HG02571 (cell line): ENCODE measurements around the gene TRIM33.
"Not testable (repeated sequence)": the region's sequence is repeated elsewhere in the genome, so short reads cannot be mapped to it uniquely, and the experiment has no call there.

Experiments
- ATAC-seq: cut with Tn5 transposase; IDR thresholded peaks from one replicate; pipeline ENCODE4 v1.9.1; 2021; ENCODE audit warnings: mild to moderate bottlenecking, moderate library complexity; ENCODE audit not compliant: unreplicated experiment

The TRIM33 gene

DNA sequence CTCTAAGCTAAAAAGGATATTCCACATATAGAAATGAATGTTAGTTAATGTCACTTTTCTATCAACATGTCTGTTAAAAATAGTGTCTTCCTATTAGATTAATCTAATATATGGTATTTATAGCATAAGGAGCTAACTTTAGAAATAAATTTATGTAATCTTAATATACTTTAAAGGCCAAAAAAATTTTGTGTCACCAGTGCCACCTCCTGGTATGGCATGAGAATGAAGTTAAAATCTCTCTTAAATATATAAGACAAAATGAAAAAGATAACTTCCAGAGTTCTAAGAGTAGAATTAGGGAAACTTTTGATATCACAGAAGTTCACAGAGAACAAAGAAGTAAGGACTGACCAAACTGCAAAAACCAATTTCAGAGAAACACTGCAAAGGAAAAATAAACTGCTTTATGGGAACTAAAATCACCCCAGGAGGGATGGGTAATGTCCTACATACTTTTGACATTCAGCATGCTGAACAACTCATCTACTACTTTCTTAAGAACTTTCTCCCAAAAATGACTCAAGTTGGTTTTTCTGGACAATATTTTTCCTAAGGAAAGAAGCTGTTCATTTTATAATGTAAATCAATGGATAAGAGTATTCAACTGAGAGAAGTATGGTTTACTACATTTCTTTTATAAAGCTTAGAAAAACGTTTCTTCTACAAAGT, 82.8 kb downstream of the TRIM33 start:
- no peak for ATAC-seq

DNA sequence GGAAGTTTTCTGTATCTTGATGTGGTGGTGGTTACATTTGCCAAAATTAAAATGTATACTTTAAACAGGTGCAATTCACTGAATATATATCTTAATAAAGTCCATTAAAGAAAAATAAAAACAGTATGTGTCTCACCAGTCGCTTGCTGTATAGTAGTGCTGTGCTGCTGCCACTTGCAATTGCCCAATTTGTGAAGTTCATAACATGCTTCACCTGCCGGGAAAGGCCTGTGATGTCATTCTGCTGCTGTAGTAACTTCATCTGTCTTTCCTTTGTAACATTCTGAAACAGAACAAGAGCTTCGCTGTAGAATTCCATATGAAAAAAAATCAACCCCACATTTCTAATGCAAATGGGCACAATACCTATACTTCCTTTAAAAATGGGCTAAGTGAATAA, 83.4 kb downstream of the TRIM33 start:
- no peak for ATAC-seq

DNA sequence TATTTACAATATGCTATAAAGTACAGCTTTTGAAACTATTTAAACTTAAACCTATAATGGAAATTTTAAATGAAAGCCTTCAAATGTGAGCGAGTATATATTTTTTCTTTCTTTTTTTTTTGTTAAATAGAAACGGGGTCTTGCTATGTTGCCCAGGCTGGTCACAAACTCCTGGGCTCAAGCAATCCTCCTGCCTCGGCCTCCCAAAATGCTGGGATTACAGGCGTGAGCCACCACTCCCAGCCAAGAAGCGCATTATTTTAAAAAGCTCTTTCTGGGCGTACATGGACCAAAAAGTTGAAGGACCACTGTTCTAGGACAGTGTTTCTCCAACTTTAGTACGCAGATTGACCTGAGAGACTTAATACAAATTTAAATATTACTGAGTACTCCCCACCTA, 87.5 kb downstream of the TRIM33 start:
- no peak for ATAC-seq

DNA sequence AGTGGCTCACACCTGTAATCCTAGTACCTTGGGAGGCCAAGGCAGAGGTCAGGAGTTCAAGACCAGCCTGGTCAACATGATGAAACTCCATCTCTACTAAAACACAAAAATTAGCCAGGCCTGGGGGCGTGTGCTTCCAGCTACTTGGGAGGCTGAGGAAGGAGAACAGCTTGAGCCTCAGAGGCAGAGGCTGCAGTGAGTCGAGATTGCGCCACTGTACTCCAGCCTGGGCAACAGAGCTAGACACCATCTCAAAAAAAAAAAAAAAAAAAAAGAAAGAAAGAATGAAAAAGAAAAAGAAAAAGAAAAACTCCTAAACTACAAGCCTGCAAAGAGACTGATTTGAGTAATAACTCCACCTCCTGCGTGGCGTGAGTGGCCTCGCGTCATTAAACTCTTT, 92.1 kb downstream of the TRIM33 start:
- not testable (repeated sequence) for ATAC-seq

DNA sequence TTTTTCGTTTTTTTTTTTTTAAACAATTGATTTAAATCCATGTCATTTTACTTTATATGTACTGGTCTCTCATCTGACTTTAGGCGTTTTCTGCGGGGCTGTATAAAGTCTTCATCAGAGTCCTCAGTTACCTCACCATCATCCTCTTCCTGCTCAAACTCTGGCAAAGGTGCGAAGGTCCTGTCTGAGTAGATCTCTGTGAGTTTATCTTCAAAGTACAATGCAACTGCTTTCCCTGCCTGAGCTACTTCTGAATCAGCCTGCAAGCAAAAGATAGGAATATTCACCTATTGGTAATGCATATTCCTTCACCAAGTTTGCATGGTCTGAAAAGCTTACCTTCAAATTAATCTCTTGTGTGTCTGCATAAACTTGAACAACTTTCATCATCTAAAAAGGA, 113.4 kb downstream of the TRIM33 start:
- ATAC-seq = no peak

DNA sequence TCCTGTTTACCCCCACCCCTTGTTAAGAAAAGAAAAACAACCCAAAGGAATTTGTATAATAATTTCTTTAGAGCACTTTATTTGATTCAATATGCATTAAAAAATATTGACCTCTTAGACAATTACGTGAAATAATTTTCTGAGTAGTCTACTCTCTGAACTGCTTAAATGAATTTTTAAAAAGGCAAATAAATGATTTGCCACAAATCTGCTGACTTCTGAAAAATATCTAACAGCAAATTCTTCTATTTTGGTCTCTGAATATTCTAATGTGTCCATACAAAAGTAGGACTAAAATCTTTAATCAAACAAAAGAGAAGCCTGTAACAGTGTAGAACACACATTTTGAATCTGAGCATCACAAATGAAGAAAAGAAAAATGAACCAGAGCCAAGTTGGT, 115.1 kb downstream of the TRIM33 start:
- no peak for ATAC-seq

DNA sequence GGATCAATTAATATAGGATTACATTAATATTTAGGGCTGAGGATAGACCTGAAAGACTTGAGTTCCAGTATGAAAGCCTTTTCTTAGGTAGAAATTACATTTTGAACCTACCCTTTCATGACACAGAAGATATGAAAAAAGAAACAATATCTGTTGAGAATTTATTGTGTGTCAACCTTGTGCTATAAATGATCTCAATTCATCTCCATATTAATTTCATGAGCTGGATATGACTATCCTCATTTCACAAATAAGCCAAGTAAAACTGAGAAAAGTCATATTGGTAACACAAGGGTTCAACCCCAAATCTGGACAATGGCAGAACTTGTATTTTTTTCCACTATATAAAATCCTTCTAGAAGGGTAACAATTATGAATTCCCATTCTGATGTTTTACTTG, 120.0 kb downstream of the TRIM33 start:
- ATAC-seq = no peak

DNA sequence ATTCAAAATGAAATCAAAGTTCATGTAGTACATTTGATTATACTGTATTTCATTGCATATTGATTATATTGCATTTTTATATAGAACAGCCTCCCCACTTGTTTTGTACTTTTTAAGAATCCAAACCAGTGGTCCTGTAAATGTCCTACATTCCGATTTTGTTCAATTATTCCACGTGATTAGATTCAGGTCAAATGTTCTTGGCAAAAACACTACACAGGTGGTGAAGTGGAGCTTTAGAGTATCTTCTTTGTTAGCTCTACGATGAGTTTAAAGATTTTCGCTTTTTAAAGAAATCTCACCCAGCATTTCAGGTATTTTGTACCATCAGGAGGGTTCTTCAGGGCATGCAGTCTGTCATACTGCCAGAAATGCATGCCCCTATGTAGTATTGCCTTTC, 120.6 kb downstream of the TRIM33 start:
- ATAC-seq = no peak

DNA sequence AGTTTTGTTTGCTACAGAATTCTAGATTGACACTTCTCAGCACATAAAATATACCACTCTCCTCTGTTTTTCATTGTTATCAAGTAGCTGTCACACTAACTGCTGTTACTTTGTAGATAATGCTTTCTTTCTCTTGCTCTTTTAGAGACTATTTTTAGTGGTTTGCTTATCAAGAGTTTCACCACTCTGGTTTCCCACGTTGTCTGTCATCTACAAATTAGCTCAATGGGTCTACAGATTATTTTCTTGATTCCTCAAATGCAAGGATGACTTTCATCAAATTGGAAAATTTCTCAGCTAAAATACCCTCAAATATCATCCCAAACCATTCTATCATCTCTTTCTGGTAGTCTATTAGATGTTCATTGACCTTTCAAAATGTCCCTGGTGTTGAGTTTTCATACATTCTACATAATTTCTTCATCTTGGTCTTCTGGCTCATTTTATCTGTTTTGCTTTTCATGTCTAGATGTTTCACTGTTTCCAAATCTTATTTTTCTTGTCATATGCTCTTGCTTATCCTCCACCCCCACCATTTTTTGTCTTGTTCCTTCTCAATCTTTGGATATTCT, 122.5 kb downstream of the TRIM33 start:
- ATAC-seq = no peak

DNA sequence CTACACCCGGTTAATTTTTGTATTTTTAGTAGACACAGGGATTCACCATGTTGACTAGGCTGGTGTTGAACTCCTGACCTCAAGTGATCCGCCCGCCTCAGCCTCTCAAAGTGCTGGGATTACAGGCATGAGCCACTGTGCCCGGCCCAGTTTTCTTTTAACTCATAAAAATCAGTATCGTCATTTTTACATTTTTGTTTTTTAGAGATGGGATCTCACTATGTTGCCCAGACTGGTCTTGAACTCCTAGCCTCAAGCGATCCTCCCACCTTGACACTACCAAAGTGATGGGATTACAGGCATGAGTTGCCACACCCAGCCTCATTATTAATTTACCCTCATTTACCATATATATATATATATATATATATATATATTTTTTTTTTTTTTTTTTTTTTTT, 123.4 kb downstream of the TRIM33 start:
- ATAC-seq = not testable (repeated sequence)

DNA sequence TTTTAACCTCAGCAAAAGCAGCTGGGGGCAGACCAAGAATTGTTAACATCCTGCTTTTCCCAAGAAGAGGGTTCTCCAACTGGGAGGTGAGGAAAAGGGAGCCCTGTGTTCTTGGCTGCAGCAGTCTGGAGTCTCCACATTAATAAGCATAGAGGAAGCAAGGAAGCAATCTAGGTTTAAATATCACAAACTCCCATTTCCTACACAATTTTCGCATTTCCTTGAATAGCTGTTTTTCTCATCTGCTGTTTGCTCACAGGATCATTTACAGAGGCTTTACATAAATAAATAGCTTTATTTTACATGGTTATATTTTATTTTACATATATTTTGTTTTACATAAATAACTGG, 124.0 kb downstream of the TRIM33 start:
- ATAC-seq = no peak

DNA sequence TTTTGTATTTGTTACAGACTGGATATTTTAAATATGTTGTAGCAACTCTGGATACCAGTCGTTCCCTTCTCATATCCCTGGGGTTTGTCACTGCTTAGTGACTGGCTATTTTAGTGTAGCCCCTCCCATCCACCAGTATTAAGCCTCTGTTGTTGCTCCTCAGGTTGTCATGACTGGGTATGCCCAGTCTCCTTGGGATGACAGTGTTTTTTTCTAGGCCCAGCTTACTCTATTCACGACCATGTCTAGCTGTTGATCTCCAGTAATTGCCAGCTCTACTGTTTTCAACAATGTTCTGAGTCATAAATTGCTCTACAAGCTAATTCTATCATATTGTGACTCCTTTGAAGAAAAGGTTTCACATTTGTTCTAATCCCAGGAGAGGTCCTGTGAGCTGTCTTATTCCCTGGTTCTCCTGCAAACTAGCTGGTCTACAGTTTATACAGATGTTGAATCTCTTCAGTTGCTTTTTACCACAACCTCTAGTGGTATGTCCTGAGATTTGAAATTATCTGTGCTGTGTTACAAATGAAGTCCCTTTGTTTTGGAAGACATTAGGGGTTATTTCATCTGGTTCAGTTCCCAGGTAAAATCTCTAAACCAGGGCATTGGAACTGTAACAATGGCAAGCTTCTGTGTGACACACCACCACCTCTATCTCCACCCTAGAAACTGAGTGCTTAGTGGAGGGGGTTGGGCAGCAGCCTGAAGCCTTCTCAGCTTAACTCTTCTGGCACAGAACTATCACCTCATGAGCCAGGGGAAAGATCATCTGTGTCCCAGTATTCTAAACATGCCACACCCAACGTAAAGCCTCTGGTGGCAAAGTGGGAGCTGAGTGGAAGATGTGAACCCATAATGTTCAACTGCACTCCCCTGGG, 124.6 kb downstream of the TRIM33 start:
- ATAC-seq = no peak

DNA sequence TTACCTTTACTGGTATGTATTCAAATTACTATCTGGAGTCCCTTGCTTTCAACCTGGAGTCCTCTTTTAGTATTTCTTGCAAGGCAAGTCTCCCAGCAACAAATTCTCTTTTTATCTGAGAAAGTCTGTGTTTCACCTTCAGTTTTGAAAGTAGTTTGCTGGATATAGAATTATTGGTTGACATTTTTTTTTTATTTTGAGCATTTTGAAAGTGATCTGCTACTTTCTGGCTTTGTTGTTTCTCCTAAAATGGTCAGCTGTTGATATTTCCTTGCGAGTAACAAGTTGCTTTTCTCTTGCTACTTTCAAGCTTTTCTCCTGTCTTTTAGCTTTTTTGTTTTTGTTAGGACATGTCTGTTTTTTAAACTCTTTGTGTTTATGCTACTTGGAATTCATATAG, 126.1 kb downstream of the TRIM33 start:
- no peak for ATAC-seq

DNA sequence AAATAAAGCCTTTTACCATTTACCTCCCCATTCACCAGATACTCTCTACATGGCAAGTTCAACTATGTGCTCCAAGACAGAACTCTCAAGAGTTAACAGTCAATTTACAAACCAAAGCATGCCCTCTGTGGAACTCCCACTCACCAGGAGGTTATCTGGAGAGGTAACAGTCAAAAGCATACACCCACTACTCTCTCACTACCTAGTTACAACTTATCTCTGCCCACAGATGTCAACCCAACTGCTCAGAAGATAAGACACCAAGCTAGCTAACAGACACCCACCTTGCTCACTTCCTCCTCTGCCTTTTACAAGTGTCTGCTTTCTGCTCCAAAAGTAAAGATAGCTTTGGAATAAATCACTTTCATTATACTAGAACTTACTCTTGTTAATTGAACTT, 131.0 kb downstream of the TRIM33 start:
- no peak for ATAC-seq

DNA sequence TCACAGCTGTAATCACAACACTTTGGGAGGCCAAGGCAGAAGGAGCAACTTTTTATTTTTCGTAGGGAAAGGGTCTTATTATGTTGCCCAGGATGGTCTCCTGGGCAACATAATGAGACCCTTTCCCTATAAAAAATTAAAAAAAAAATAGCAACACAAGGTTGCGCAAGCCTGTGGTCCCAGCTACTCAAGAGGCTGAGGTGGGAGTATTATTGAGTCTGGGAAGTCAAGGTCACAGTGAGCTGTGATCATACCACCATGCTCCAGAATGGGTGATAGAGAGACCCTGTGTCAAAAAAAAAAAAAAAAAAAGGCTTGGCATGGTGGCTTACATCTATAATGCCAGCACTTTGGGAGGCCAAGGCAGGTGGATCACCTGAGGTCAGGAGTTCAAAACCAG, 131.6 kb downstream of the TRIM33 start:
- no peak for ATAC-seq

DNA sequence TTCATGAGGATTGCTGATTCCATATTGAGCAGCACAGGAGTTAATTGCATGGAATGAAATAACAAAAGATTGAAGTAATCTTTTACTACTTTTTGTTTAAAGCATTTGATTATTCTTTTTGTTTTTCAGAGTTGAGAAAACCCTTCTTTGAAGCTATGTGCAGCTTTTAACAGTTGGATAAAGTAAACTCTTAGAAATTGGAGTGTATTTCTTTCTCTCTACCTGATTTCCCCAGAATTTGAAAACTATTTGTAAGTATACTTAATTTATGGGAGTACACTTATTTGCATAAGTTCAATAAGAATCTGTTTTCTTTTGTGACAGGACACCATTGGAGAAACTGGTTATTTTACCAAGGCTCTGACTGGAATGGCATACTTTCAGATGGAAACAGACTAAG, 133.6 kb downstream of the TRIM33 start:
- no peak for ATAC-seq

DNA sequence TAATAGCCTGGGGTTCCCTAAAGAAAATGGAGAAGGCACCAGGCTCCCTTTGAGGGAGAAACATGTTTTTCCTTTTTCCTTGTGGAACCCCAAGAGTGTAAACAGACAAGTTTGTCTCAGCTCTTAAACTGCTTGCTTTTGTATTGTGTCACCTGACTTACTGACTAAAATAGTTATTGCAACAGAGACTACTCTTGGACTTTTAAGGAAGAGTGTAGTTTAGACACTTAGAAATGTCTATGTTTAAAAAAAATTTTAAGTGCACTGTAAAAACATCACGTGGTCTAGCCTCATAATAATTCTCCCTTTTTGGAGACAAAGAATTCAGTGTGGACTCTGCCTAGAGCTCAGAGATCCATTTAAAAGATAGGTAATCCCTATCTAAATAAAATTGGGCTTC, 141.1 kb downstream of the TRIM33 start:
- no peak for ATAC-seq

DNA sequence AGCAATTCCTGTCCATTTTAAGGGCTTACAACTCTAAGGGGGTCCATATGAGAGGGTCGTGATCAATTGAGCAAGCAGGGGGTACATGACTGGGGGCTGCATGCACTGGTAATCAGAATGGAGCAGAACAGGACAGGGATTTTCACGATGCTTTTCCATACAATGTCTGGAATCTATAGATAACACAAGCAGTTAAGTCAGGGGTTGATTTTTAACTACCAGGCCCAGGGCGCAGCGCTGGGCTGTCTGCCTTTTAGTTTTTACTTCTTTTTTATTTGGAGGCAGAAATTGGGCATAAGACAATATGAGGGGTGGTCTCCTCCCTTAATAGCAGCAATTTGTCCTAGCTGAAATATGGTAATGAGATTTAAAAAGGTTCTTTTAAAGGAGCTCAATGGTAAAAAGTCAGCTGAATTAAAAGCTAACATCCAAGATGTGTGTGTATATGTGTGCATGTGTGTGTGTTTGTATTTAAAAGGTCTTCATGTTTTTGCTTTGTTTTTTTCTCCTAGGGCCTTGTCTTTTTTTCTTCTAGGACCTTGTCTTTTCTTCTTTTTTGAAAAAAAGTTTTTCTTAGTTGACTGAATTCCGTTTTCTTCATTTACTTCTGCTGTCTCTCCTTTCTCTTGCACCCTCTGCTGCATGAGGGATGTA, 141.6 kb downstream of the TRIM33 start:
- not testable (repeated sequence) for ATAC-seq

DNA sequence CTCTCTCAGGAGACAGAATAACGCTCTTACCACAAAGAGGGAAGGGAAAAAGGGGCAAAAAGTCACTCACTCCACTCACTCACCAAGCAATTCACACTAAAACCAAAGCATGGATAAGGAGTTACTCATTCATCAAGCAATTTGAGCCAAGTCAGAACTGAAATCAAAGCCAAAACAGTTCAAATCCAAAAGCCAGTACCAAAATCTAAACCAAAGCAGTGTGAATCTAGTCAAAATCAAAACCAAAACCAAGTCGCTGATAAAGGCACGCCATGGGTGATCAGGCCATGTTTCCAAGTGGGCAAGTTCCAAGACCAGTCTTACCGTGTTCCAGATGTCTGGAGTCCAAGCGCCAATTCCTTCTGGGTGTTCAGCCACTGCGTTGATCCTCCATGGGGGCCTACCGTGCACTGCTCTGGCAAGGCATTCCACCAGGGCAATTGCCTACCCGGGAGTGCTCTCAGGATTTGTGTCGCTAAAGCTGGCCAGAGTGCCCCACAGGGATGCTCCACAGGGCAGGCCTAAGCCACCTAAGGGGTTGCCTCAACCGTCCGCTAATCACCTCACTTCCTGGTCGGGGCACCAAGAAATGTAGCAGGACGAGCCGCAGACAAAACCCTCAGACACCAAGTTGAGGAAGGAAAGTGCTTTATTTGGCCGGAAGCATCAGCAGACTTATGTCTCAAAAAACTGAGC, 142.3 kb downstream of the TRIM33 start:
- ATAC-seq = no peak

DNA sequence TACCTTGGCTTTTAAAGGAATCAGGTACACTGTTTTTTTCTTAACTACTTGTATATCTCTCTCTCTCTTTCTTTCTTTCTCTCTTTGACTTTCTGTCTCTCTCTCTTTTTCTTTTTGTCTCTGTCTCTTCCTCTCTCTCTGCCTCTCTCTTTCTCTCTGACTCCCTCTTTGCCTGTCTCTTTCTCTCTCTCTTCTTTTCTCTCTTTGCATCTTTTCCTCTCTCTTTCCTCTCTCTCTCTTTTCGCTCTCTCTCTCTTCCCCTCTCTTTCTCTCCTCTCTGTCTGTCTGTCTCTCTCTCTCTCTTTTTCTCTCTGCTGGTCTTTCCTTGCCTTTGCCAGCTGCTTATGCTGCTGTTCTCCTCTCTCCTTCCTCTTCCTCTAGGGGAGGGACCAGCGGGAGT, 143.2 kb downstream of the TRIM33 start:
- ATAC-seq = no peak

DNA sequence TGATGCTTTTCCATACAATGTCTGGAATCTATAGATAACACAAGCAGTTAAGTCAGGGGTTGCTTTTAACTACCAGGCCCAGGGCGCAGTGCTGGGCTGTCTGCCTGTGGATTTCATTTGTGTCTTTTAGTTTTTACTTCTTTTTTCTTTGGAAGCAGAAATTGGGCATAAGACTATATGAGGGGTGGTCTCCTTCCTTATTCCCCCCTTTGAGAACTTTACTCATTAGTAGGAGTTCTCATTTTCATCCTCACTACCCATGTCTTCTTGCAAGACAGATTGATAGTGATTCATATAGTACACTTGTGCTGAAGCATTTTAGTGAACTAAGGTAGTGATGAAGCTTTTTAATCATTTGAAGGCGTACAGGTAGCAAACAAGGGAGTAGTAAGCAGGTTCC, 147.8 kb downstream of the TRIM33 start:
- not testable (repeated sequence) for ATAC-seq
